Measurements from ENCODE around the gene SLC2A10.

Gene SLC2A10

GRCh38 chr20:46761566-46761965 lies 52.1 kb downstream of the SLC2A10 start:
- H3K4me3 ChIP-seq (ENCODE audit: low read depth, low read length): no peak overlapping the region

- no peak overlapping the region for H3K4me3 ChIP-seq (ENCODE audit: low read depth, low read length)
Measured at GRCh38 chr20:46764068-46764467, 54.6 kb downstream of the SLC2A10 start.

GRCh38 chr20:46765506-46766120 lies 56.2 kb downstream of the SLC2A10 start:
- H3K4me3 ChIP-seq (ENCODE audit: low read depth, low read length): no peak overlapping the region

GRCh38 chr20:46767127-46767761 lies 57.8 kb downstream of the SLC2A10 start:
- no peak overlapping the region for H3K4me3 ChIP-seq (ENCODE audit: low read depth, low read length)

GRCh38 chr20:46770330-46771194 lies 61.1 kb downstream of the SLC2A10 start:
- H3K4me3 ChIP-seq (ENCODE audit: low read depth, low read length): no peak overlapping the region

GRCh38 chr20:46771195-46771588 lies 61.7 kb downstream of the SLC2A10 start:
- no peak overlapping the region for H3K4me3 ChIP-seq (ENCODE audit: low read depth, low read length)

- H3K4me3 ChIP-seq (ENCODE audit: low read depth, low read length): no peak overlapping the region
Measured at GRCh38 chr20:46772901-46773300, 63.5 kb downstream of the SLC2A10 start.

GRCh38 chr20:46773680-46774079 lies 64.2 kb downstream of the SLC2A10 start:
- H3K4me3 ChIP-seq (ENCODE audit: low read depth, low read length): no peak overlapping the region

DNA sequence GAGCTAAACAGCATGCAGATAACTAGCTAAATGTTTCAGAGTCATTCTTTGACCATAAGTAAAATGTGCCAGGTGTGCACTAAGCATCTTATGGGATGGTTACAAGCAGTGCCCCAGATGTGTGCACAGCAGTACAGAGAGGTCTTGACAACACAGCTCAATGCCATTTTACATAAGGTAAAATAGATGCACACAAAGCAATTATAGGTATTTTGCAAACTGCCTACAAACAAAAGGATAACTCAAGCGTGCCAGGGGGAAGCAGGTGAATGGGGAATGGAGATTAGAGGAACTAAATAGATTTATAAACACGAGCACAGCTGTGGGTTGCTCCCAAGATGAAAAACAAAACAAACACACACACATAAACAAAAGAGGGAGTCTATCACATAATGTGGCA lies 64.8 kb downstream of the SLC2A10 start:
- H3K4me3 ChIP-seq (ENCODE audit: low read depth, low read length): no peak overlapping the region

GRCh38 chr20:46774943-46775560 lies 65.6 kb downstream of the SLC2A10 start:
- H3K4me3 ChIP-seq (ENCODE audit: low read depth, low read length): no peak overlapping the region

DNA sequence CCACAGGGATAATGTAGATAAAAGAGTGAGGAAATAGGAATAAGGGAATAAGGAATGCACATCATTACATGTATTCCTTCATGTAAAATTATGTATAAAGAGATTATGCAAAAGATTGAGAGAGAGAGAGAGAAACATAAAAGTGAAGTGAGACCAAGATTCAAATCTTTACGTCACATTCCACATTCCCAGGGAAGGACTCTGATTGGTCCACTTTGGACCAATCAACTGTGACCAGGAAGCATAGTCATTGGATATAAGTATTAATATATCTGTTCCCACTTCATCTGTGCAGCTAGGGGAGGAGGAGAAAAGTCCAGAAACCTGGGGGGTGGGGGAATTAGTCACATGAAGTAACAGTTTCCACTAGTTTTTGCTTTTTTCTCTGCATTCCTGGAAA lies 66.4 kb downstream of the SLC2A10 start:
- no peak overlapping the region for H3K4me3 ChIP-seq (ENCODE audit: low read depth, low read length)

GRCh38 chr20:46777331-46777730 lies 67.9 kb downstream of the SLC2A10 start:
- H3K4me3 ChIP-seq (ENCODE audit: low read depth, low read length): no peak overlapping the region

- no peak overlapping the region for H3K4me3 ChIP-seq (ENCODE audit: low read depth, low read length)
Measured at GRCh38 chr20:46779831-46780230, 70.4 kb downstream of the SLC2A10 start.

DNA sequence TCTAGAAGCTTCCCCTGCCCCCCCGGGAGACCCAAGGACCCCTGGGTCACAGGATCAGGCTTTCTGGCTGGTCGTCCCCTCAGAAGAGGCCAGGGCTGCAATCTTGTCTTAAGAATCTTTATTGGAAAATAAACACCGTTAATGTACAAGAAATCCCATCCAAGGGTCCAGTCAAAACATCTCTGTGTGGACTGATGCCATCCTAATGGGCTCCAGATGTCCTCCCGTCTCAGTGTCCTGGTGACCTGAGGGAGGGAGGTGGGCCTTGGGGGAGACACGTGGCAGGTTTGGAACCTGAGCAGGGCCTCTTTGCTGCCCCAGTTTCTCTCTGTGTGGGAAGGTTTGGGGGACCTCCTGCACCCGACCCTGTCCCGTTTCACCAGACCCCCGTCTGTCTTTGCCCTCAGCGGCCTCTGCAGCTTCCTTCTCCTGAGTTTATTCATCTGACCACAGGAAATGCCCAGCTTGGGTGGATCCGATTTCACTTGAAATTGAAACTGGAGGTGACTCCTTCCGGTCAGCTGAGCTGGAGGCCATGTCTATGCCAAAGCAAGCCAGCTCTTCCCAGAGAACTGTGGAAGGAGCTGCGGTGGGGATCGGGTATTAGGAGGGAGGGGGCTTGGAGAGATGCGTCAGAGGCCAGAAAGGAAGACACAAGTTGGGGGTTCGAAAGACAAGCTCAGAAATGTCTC lies 75.1 kb downstream of the SLC2A10 start:
- H3K4me3 ChIP-seq (ENCODE audit: low read depth, low read length): no peak overlapping the region

Measured in iPS-11a (cell line).